ENCODE measurements around the gene RB1. TPM values are rescaled to one million over a fixed set of nuclear protein-coding genes. Genes with fewer than 3 reads are reported as not detected.

The RB1 gene
- polyA plus RNA-seq, 2 of the 4 experiments (the other 2 are of a cell fraction): 17.7 to 22.2 TPM

GRCh38 chr13:48281556-48281955 lies 22.0 kb upstream of the RB1 start:
- FAIRE-seq (no peak), ATAC-seq (no peak), DNase-seq (ENCODE audit: low read depth in 1 of 2, low spot score in 1 of 2) (no peak)
- H3K4me1 ChIP-seq: no peaks in the 10 kb centered on the region
- no peaks in the 10 kb centered on the region for H3K9me3 ChIP-seq
- no peak overlapping the region for H3K4me3 ChIP-seq
- 59% methylated on average over 1 of the region's 1 CpG for WGBS (ENCODE audit: missing lambda C conversion rate)
- no peak overlapping the region for H3K27ac ChIP-seq
- no peak overlapping the region for H3K4me2 ChIP-seq
- TF ChIP-seq NR3C1 (IDR thresholded peaks at IDR 0.05): no peak
- no peak for TF ChIP-seq HOXB13 (CRISPR knock-in tag; IDR thresholded peaks at IDR 0.05; ENCODE audit: low read depth)
- TF ChIP-seq HOXB5 (CRISPR knock-in tag; IDR thresholded peaks at IDR 0.05): no peak
- TF ChIP-seq CBX2 (IDR thresholded peaks at IDR 0.05; ENCODE audit: borderline replicate concordance, low read depth): no peak
- no peak for TF ChIP-seq MYC (IDR thresholded peaks at IDR 0.05; ENCODE audit: borderline replicate concordance, low read length)
- no peak for TF ChIP-seq CTCF (IDR thresholded peaks at IDR 0.05)
- TF ChIP-seq EHF (CRISPR knock-in tag; IDR thresholded peaks at IDR 0.05): no peak
- TF ChIP-seq, protein P1, sequence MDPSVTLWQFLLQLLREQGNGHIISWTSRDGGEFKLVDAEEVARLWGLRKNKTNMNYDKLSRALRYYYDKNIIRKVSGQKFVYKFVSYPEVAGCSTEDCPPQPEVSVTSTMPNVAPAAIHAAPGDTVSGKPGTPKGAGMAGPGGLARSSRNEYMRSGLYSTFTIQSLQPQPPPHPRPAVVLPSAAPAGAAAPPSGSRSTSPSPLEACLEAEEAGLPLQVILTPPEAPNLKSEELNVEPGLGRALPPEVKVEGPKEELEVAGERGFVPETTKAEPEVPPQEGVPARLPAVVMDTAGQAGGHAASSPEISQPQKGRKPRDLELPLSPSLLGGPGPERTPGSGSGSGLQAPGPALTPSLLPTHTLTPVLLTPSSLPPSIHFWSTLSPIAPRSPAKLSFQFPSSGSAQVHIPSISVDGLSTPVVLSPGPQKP (IDR thresholded peaks at IDR 0.05; ENCODE audit: low read depth, low read length): no peak
- ChIA-PET CTCF (no interaction called here), POLR2A (no interaction called here)

DNA sequence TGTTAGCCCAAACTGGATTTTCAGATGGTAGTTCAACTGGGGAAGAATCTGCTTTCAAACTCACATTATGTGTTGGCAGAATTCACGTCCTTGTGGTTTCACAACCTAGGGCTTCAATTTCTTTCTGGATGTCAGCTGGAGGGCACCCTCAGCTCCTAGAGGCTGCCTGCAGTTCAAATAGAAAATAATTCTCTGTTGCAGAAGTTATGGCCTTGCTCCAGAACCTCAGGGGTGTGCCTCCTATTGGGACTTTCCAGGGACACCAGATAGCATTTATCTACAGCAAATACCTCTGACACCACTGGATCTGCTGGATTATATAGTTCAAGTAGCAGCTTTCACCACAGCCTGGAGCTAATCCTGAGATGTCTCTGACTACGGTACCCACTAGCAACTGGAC lies 11.8 kb upstream of the RB1 start:
- no peak overlapping the region for H3K4me3 ChIP-seq
- POLR2A ChIA-PET: interaction anchor here (0.6 kb wide), 1 partner anchor 154 kb away, joined by 3 read pairs; no protein-coding TSS in a partner anchor
- H3K27ac ChIP-seq: no peak overlapping the region
- DNase-seq (ENCODE audit: low read depth in 1 of 2, low spot score in 1 of 2) (no peak), FAIRE-seq (no peak), ATAC-seq (no peak)
- no peak for TF ChIP-seq JUNB (IDR thresholded peaks at IDR 0.05)
- TF ChIP-seq, protein P1 (IDR thresholded peaks at IDR 0.05; ENCODE audit: low read depth, low read length): no peak
- no peak for TF ChIP-seq MAX (IDR thresholded peaks at IDR 0.05)
- no peak for TF ChIP-seq HOXB5 (CRISPR knock-in tag; IDR thresholded peaks at IDR 0.05)
- TF ChIP-seq MAZ (IDR thresholded peaks at IDR 0.05; ENCODE audit: borderline replicate concordance, low read depth, low read length): no peak
- TF ChIP-seq HOXA7 (CRISPR knock-in tag; IDR thresholded peaks at IDR 0.05): no peak
- no peak for TF ChIP-seq NFE2L2 (conservative IDR thresholded peaks at IDR 0.05; ENCODE audit: low read length)
- no peak for TF ChIP-seq FOSL2 (IDR thresholded peaks at IDR 0.05)
- TF ChIP-seq FOSL2 (CRISPR knock-in tag; IDR thresholded peaks at IDR 0.05): no peak
- CTCF ChIA-PET: interaction anchor here (0.6 kb wide), 1 partner anchor 121 kb away, joined by 3 read pairs; no protein-coding TSS in a partner anchor
- no peaks in the 10 kb centered on the region for H3K4me1 ChIP-seq
- H3K4me2 ChIP-seq: no peak overlapping the region
- H3K9me3 ChIP-seq: no peaks in the 10 kb centered on the region
- 34% methylated on average over 2 of the region's 2 CpGs for WGBS (ENCODE audit: missing lambda C conversion rate)

DNA sequence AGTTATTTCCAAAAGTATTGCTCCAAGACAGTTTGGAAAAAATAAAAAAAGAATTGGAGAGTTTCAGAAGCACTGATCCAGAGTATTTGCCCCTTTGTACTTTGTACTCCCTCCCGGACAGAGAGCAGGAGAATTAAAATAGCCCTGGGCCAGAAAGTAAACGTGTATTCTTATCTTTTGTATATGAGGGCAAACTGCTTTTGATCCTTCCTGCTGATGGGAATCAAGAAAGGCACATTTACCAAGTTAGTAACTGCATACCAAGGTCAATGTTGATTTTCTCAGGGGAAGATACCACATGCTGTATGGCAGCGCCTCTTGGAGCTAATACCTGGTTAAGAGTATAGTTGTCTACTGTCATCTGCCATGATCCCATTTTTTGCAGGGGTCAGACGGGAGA lies 10.9 kb upstream of the RB1 start:
- Histone ChIP-seq H3K27ac (no peak overlapping the region), H3K4me1 (no peaks in the 10 kb centered on the region), H3K4me3 (no peak overlapping the region), H3K4me2 (no peak overlapping the region), H3K9me3 (no peaks in the 10 kb centered on the region)
- no peak for TF ChIP-seq EP300 (IDR thresholded peaks at IDR 0.05)
- no peak for TF ChIP-seq ZSCAN20 (CRISPR knock-in tag; IDR thresholded peaks at IDR 0.05)
- no peak for TF ChIP-seq JUN (IDR thresholded peaks at IDR 0.05)
- no peak for TF ChIP-seq RAD21 (conservative IDR thresholded peaks at IDR 0.05 in 1 of 2, IDR thresholded peaks at IDR 0.05 in 1 of 2)
- TF ChIP-seq MYC (IDR thresholded peaks at IDR 0.05; ENCODE audit: borderline replicate concordance, low read length): no peak
- no peak for FAIRE-seq
- no peak for ATAC-seq
- 65% methylated on average over 4 of the region's 4 CpGs for WGBS (ENCODE audit: missing lambda C conversion rate)
- ChIA-PET CTCF (no interaction called here), POLR2A (no interaction called here)
- DNase-seq (ENCODE audit: low read depth in 1 of 2, low spot score in 1 of 2): no peak

Measured in A549 (cell line).